ENCODE data around the gene KCNE4.

DNA sequence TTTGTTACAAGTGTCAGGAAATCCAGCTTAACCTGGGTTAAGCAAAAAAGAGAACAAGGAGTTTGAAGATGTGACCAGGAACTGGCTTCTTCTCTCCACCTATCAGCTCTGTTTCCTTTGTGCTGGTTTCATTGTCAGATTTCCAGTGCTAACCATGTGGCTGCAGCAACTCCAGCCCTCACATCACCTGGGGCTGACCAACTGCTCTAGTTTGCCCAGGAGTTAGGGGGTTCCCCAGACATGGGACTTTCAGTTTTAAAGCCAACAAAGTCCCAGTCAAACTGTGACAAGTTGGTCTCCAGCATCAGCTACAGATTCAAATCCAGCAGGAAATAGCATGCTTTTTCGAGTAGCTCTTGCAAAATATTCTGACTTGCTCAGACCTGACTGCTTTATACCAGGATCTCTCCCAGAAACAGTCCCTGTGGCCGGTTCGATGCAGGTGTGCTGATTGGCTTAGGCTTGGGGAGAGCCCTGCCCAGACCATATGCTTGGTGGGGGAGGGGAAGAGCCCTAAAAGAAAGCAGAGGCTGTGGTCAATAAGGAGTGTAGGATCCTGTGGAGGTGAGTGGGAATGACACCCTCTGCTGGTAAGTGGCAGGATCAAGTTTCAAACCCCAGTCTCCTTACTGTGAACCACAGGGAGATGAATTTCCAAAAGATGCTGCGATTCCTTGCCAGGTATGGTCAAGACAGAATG lies 49.5 kb downstream of the KCNE4 start:
- TF ChIP-seq, protein P1, sequence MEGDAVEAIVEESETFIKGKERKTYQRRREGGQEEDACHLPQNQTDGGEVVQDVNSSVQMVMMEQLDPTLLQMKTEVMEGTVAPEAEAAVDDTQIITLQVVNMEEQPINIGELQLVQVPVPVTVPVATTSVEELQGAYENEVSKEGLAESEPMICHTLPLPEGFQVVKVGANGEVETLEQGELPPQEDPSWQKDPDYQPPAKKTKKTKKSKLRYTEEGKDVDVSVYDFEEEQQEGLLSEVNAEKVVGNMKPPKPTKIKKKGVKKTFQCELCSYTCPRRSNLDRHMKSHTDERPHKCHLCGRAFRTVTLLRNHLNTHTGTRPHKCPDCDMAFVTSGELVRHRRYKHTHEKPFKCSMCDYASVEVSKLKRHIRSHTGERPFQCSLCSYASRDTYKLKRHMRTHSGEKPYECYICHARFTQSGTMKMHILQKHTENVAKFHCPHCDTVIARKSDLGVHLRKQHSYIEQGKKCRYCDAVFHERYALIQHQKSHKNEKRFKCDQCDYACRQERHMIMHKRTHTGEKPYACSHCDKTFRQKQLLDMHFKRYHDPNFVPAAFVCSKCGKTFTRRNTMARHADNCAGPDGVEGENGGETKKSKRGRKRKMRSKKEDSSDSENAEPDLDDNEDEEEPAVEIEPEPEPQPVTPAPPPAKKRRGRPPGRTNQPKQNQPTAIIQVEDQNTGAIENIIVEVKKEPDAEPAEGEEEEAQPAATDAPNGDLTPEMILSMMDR (conservative IDR thresholded peaks at IDR 0.05; ENCODE audit: low read length), result peak; percentile 67
- TF ChIP-seq EZH2phosphoT487 (IDR thresholded peaks at IDR 0.05; ENCODE audit: borderline replicate concordance), result no peak
